NCI-H69 (cell line): ENCODE measurements around the gene TSPAN9.

Experiments
- DNase-seq: peaks from one replicate; lab custom pipeline; 2025; lab: John Stamatoyannopoulos, UW

The TSPAN9 gene

GRCh38 chr12:3076730-3077571 is at the start of gene TSPAN9:
TSPAN9 (plus strand) TSS chr12:3077379; CDS start chr12:3201194, 123,815 bp downstream.
- peak; percentile 82 for DNase-seq

GRCh38 chr12:3028108-3028507 is 49.1 kb upstream of the TSPAN9 start:
- no peak for DNase-seq

- no peak for DNase-seq
Measured at GRCh38 chr12:3030821-3031429, 46.3 kb upstream of the TSPAN9 start.

GRCh38 chr12:3032161-3032560 is 45.0 kb upstream of the TSPAN9 start:
- no peak for DNase-seq

GRCh38 chr12:3032770-3033538 is 44.2 kb upstream of the TSPAN9 start:
- DNase-seq = no peak

- no peak for DNase-seq
Measured at GRCh38 chr12:3033539-3033867, 43.7 kb upstream of the TSPAN9 start.

GRCh38 chr12:3034067-3034750 is 43.0 kb upstream of the TSPAN9 start:
- peak; percentile 80 for DNase-seq

GRCh38 chr12:3035171-3035570 is 42.0 kb upstream of the TSPAN9 start:
- no peak for DNase-seq

- peak; percentile 23 for DNase-seq
Measured at GRCh38 chr12:3035815-3036702, 41.1 kb upstream of the TSPAN9 start.

- DNase-seq = no peak
Measured at GRCh38 chr12:3036901-3037600, 40.1 kb upstream of the TSPAN9 start.

GRCh38 chr12:3038166-3038565 is 39.0 kb upstream of the TSPAN9 start:
- no peak for DNase-seq

- DNase-seq = no peak
Measured at GRCh38 chr12:3038926-3039510, 38.2 kb upstream of the TSPAN9 start.

GRCh38 chr12:3040026-3040656 is 37.0 kb upstream of the TSPAN9 start:
- DNase-seq = no peak

- no peak for DNase-seq
Measured at GRCh38 chr12:3040663-3041544, 36.3 kb upstream of the TSPAN9 start.

GRCh38 chr12:3041558-3042164 is 35.5 kb upstream of the TSPAN9 start:
- DNase-seq = peak; percentile 92

- DNase-seq = peak; percentile 72
Measured at GRCh38 chr12:3042394-3042793, 34.8 kb upstream of the TSPAN9 start.

- DNase-seq = no peak
Measured at GRCh38 chr12:3042826-3043225, 34.4 kb upstream of the TSPAN9 start.

GRCh38 chr12:3043406-3043805 is 33.8 kb upstream of the TSPAN9 start:
- no peak for DNase-seq
